GM19043 (cell line): ENCODE data around the gene OR5M11.
"Not testable (repeated sequence)": the region's sequence is repeated elsewhere in the genome, so short reads cannot be mapped to it uniquely, and the experiment has no call there.

ENCODE experiments used
- ATAC-seq: cut with Tn5 transposase; IDR thresholded peaks from one replicate; pipeline ENCODE4 v1.9.1; 2021; ENCODE audit warnings: low read depth; ENCODE audit not compliant: unreplicated experiment

OR5M11 gene

DNA sequence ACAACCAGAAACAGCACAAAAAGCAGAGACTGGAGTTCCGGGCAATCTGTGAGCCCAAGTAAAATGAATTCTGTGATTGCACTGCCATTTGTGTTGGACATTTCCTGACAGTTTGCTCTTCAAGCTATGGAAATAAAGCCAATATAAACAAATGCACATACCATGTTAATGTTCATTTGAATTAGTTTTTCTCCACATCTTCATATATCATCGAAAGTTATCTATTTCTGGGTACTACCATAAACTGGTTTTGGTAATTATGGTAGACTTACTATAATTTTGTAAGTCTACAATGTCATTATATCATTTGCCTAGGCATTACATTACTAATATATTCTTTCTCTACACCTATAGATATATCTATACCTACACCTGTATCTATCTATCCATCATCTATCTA is at the start of gene OR5M11:
Gene OR5M11, minus strand, starts transcription at position 101 of the 400 bp plus-strand sequence. Its CDS starts 0 bp downstream, at position 101.
- ATAC-seq: no peak

DNA sequence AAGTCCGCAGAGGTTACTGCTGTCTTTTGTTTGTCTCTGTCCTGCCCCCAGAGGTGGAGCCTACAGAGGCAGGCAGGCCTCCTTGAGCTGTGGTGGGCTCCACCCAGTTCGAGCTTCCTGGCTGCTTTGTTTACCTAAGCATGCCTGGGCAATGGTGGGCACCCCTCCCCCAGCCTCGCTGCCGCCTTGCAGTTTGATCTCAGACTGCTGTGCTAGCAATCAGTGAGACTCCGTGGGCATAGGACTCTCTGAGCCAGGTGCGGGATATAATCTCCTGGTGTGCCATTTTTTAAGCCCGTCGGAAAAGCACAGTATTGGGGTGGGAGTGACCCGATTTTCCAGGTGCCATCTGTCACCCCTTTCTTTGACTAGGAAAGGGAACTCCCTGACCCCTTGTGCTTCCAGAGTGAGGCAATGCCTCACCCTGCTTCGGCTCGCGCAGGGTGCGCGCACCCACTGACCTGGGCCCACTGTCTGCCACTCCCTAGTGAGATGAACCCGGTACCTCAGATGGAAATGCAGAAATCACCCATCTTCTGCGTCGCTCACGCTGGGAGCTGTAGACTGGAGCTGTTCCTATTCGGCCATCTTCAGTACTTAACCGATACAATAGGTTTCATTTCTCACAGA is 49.1 kb upstream of the OR5M11 start:
- ATAC-seq: not testable (repeated sequence)

DNA sequence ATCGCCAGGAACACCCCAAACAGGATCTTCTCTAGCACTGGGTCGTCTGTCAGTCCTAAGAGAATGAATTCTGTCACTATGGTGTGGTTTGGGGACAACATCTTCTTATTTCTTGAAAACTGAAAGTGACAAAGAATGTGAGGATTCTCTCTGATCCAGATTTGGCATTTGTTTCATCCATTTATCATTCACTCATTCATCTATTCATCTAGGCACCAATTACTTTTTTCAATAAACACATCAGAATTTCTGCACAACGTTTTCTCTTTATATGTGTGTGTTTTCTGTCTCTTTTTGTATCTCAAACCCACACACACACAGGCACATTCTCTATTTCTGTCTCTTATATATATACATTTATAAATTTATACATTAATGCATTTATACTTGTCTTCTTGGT is 34.6 kb upstream of the OR5M11 start, which contains the start of gene OR5M10:
Gene OR5M10, minus strand, starts transcription at position 101 of the 400 bp plus-strand sequence. Its CDS starts 0 bp downstream, at position 101.
- ATAC-seq: no peak

DNA sequence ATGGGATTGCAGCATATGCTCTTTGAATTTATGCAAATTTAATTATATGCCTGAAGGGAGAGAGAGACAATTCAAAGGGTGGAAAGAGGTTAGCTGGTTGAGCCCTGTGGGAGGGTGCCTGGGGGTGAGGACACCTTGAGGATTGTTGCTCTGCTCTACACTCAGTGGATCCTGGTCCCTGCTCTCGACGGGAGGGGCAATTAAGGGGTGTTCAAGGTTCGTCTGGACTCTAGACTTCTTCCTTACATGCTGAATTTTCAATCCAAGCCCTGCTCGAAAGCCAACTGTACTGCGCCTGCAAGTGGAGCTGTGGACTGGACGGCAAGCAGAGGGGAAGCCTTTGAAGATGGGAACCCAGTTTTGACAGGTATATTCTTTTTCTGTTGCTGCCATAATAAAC is 15.5 kb upstream of the OR5M11 start:
- ATAC-seq: no peak

DNA sequence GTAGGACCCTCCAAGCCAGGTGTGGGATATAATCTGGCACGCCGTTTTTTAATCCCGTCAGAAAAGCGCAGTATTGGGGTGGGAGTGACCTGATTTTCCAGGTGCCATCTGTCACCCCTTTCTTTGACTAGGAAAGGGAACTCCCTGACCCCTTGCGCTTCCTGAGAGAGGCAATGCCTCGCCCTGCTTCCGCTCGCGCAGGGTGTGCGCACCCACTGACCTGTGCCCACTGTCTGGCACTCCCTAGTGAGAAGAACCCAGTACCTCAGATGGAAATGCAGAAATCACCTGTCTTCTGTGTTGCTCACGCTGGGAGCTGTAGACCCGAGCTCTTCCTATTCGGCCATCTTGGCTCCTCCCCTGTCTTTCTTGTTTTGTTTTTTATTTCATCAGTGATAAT is 11.6 kb upstream of the OR5M11 start:
- not testable (repeated sequence) for ATAC-seq

DNA sequence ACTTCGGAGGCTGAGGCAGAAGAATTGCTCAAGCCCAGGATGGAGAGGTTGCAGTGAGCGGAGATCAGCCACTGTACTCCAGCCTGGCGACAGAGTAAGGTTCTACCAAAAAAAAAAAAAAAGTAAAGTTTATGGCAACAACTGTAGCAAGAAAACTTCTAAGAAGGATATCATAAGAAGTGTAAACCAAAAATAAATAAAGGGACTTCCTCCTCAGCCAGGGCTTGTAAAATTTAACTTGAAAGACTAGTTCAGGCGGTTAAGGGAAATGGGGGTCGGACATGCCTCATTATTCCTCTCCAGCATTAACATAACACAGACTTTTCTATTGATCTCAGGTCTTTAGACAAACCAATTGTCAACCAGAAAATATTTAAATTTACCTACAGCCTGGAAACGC is 2.5 kb upstream of the OR5M11 start:
- ATAC-seq: no peak

DNA sequence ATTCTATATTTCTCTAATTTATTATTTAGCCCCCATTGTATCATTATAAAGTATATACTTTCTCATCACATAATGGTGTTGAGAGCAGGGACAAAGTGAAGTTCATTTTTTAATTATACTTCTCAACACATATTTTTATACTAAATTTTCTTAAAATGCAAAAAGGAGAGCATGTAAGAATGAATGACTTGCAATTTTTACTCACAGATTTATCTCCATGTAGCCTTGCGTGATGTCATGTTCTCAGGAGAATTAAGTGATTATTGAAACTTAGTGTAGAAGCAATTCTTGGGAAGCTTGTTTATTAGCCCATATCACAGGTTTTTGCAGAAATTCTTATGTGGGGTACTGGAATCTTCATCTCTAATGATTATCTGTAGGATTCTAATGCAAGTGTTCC is 682 bp upstream of the OR5M11 start:
- ATAC-seq: no peak

DNA sequence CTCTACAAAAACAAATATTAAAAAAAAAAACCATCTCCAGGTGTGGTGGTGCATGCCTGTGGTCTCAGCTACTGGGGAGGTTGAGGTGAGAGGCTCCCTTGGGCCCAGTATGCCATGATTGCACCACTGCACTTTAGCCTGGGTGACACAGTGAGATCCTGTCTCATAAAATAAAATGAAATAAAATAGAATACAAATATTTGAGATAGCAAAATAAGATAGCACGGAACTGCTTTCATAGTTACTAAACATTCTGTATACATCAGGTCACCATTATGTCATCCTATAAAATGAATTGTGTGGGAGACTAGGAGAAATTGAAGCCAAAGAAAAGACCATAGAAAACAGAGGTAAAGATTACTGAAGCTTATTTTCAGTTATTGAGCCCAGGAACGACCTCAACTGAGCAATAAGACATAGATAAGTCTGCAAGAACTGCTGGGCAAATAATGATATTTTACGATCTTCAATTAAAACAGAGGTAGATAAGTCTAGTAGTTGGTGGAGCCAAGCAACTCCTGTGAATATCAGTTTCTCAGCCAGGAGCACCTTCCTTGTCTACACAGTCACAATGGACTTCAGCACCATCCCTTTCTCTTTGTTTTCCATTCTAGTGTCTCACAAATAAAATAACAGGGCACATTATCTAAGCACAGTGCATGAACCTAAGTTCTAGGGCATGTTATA is 9.9 kb downstream of the OR5M11 start:
- ATAC-seq: no peak

DNA sequence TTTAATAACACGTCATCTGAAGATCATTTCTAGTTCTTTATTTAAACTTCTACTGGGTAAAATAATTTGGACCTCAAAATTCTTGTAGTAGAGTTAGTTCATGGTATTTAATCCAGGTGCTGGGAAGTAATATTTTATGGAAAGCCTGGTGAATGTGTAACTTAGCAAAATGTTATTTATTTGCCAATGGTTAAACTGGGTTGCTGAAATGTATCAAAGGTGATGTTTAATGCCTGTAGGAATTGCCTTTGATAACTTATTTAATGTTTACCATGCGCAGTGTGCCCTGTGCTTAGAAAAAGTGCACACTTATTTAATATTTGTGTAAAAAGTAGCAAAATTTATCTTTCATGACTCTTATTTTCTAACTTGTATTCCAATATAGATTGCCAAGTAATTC is 11.2 kb downstream of the OR5M11 start:
- ATAC-seq: no peak

DNA sequence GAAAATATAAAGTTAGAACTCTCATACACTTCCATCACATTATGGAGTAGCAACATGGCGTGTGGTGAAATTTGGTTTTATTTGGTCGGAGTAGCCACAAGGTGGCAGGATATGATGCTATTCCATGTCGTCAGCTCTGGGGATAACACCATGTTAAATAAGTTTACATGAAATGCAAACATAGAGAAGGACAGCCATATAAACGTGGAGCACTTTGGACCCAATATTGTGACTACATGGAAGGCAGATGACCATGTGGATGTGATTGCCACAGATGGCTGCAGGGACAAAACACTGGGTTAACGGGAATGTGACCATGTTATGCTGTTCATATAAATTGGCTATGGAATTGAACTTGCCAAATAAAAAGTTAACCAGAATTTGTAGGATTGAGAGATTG is 21.0 kb downstream of the OR5M11 start:
- ATAC-seq: no peak

DNA sequence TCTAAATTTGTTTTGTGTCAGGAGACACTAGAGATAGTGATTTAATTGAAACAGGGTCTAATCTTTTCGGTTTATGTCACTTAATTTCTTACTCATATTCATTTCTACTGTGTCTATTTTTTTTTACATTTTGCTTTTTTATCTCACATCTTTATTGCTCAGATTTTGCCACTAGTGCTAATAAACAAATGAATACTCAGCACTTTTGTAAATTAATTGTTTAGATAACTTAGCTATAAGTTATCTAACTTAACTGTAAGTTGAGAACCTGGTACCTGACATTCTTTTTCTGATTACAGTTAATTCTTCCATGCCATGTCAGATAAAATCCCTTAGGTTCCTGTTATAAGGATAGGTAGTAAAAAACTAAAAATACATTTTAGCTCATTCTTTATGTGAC is 29.8 kb downstream of the OR5M11 start:
- no peak for ATAC-seq

DNA sequence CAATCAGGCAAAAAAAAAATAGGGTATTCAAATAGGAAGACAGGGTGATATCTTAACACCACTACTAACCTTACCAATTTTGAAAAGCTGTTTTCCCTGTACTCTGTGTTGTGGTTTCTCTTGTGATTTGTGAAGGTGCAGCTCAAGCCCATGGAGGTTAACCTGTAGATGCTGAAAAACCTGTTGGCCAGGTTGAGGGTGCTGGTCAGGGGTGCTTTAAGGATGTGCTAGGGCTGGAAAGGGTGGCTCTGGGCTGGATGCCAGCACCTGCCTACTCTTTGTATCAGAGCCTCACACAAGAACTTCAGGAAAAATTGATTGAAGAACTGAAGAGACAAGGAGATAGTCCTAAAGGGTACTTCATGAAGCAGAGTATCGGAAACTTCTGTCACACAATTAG is 33.6 kb downstream of the OR5M11 start:
- ATAC-seq: no peak

DNA sequence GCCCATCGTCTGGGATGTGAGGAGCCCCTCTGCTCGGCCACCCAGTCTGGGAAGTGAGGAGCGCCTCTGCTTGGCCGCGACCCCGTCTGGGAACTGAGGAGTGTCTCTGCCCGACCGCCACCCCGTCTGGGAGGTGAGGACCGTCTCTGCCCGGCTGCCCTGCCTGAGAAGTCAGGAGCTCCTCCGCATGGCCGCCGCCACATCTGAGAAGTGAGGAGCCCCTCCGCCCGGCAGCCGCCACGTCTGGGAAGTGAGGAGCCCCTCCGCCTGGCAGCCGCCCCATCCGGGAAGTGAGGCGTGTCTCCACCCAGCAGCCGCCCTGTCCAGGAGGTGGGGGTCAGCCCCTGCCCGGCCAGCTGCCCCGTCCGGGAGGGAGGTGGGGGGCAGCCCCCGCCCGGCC is 46.0 kb downstream of the OR5M11 start:
- no peak for ATAC-seq

DNA sequence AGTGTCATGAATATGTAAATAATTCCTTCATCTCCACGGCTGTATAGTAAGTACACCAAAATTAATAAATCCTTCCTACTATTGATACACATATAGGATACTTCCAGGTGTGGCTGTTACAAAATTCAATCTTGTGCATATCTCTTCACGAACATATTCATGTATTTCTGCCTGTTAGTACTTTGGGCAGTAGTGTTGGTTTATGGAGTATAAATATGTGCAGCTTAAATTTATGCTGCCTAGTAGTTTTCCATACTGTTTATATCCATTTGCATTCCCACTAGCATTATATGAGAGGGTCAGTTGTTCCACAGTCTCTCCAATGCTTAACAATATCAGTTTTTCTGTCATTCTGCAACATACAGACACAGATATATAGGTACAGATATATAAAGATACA is 47.9 kb downstream of the OR5M11 start:
- ATAC-seq: no peak
